ENCODE results near the gene COMMD2. TPM values are rescaled to one million over a fixed set of nuclear protein-coding genes. Genes with fewer than 3 reads are reported as not detected.
A peak's percentile ranks its signal among the peaks of the same experiment; 100 is the strongest.

The COMMD2 gene
- total RNA-seq, 1 experiment from 2014 or later: 53.3 TPM

DNA sequence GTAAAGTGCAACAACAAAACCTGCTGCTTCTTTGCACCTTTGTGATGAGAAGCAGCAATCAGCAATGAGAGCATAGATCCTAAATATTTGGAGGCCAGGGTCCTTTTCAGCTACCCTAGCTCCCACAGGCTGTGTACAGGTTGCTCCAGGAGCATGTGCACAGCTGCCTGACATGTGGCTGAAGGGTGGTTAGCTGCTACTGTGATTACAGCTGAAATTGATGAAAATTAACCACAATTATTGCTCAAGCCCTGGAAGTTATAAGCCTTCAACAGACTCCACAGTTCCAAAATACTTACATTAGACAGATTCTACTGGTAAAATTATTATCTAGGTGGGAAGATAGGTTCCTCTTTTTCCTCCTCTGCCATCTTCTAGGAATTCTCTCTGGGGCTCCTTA lies 28.5 kb downstream of the COMMD2 start:
- H3K9me3 ChIP-seq: peaks cover 8% of the 10 kb centered on the region
- H3K4me3 ChIP-seq: no peak overlapping the region
- peaks cover 2% of the 10 kb centered on the region; the same call in 1 of the 2 replicates for H3K36me3 ChIP-seq
- H3K27me3 ChIP-seq: no peaks in the 10 kb centered on the region
- DNase-seq: no peak

DNA sequence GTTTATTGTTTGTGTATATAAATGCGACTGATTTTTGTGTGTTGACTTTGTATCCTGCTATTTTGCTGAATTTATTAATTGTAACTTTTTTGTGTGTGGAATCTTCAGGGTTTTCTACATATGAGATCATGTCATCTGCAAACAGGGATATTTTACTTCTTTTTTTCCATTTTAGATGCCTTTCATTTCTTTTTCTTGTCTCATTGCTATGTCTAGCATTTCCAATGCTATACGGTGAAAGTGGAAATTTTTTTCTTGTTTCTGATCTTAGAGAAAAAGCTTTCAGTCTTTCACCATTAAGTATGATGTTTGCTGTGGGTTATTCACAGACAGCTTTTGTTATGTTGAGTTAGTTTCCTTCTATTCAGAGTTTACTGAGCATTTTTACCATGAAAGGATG lies 31.4 kb downstream of the COMMD2 start:
- Histone ChIP-seq H3K4me3 (no peak overlapping the region), H3K36me3 (peaks cover 2% of the 10 kb centered on the region; the same call in 1 of the 2 replicates), H3K9me3 (peaks cover 8% of the 10 kb centered on the region), H3K27me3 (no peaks in the 10 kb centered on the region)
- no peak for DNase-seq

DNA sequence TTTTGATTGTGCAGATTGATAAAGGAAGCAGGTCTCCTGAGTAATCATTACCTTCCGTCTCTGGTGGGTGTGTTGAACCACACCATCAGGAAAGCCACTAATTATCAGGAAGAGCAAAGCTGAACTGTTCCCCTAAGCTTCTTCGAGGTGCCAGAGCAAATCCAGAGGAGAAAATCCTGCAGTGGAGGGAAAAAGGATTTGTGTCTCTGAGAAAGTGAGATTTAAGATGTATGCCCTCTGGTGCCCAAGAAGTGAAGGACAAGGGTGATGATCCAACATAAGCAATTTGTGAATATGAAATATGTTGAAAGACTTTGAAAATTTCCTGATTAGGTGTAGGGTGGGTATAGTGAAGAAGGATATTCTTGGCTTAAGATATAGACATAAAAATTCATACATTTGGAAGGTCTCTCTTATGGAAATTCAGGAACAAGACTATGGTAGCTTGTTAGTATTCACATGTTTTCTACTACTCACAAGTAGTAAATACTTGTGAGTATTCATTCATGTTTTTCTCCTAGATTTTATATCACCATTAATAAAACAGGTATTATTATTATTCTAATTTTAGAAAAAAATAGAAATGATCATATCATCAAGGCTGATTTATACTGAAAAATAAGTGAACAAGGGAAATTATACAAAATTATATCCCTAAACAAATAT lies 34.8 kb downstream of the COMMD2 start:
- Histone ChIP-seq H3K36me3 (peaks cover 2% of the 10 kb centered on the region; the same call in 1 of the 2 replicates), H3K4me3 (no peak overlapping the region), H3K9me3 (peaks cover 8% of the 10 kb centered on the region), H3K27me3 (no peaks in the 10 kb centered on the region)
- peak; percentile 45 for DNase-seq

DNA sequence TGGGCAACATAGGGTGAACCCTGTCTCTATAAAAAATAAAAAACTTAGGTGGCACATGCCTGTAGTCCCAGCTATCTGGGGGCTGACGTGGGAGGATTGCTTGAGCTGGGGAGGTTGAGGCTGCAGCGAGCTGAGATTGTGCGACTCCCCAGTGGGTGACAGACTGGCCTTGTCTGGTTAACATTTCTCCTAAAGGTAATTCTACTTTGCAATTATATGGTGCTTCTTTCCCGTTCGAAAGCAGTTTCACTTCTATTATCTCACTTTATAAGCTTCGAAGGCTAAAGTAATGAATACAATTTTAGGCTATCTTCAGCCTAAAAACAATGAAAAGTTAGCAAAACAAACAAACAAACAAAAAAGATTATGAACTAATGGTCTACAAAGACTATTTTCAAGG lies 35.3 kb downstream of the COMMD2 start:
- H3K9me3 ChIP-seq: peaks cover 8% of the 10 kb centered on the region
- DNase-seq: no peak
- H3K27me3 ChIP-seq: no peaks in the 10 kb centered on the region
- no peak overlapping the region for H3K4me3 ChIP-seq
- H3K36me3 ChIP-seq: peaks cover 2% of the 10 kb centered on the region; the same call in 1 of the 2 replicates

DNA sequence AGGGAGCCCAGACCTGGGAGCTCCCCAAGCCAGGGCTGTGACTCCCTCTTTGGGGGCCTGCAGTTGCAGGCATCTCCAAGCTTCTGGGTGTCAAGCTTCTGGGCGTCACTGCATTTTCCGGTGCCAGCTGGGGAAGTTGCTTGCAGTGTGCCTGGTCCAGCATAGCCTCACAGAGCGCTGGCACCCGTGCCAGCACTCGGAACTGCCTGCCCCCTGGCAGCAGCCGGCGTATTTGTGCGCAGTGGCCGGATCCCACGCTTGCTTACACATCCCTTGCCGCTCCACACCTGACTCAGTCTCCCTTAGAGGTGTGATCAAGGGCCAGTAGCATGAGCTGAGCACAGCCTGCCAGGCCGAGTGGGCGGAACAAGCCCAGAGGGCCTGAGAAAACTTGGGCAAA lies 37.0 kb downstream of the COMMD2 start:
- H3K36me3 ChIP-seq: no peaks in the 10 kb centered on the region
- H3K9me3 ChIP-seq: no peaks in the 10 kb centered on the region
- H3K4me3 ChIP-seq: no peak overlapping the region
- DNase-seq: no peak
- no peaks in the 10 kb centered on the region for H3K27me3 ChIP-seq

DNA sequence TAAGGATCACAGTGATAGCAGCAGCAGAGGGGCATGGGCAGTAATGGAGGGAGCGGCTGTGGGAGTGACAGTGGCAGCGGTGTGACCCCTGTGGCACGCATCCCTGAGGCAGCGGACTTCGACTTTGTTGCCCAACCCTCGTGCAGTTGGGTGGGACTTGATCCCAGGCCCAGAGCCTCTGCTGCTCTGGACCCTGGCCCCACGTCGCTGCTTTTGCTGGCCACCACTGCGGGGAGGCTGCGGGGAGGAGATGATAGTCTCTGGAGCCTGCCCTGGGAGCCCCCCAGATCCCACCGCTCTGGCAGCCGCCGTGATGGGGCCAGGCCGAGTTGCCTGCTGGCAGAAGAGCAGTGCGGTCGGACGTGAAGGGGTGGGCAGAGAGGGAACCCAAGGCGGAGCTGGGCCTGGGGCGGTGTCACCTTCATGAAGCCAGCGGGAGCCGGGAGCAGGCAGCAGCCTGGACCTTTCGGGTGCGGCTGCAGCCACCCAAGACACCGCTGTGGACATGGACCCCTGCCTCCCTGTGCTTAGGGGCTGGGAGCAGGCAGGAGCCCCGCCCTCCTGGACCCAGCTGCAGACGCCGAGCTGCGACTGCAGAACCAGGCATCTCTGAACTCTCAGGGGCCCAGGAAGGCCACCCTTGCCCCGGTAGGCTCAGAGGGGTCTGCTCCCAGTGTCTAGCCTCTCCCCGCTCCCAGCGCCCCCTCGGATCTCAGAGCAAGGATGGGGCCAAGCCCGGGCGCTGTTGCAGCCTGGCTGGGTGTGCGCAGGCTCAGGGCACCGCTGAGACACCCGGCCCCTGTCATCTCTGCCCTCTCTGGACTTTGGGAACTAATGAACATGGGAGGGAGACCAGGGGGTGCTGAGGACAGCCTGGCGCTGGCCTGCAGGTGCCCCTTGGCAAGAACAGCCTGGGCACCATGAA lies 38.3 kb downstream of the COMMD2 start:
- no peaks in the 10 kb centered on the region for H3K9me3 ChIP-seq
- DNase-seq: no peak
- H3K4me3 ChIP-seq: no peak overlapping the region
- no peaks in the 10 kb centered on the region for H3K36me3 ChIP-seq
- H3K27me3 ChIP-seq: no peaks in the 10 kb centered on the region

DNA sequence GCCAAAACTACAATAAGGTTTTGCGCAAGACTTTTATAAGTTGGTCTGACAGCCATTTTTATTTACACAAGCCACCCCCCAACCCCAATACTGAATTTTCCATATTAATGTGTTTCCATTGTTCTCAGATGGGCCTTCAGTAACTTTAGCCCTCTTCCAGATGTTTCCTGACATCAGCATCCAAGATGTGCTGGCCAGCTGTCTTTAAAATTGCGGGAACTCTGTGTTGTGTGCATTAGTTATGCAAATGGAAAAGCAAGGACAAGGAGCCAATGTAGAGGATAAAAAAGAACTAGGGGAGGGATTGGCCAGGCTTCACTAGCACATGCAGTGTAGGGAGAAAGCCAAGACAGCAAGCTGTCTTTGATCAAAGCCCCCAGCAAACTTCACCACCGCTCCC lies 45.4 kb downstream of the COMMD2 start:
- DNase-seq: no peak
- Histone ChIP-seq H3K9me3 (no peaks in the 10 kb centered on the region), H3K4me3 (no peak overlapping the region), H3K27me3 (no peaks in the 10 kb centered on the region), H3K36me3 (peaks cover 4% of the 10 kb centered on the region; the same call in 1 of the 2 replicates)

DNA sequence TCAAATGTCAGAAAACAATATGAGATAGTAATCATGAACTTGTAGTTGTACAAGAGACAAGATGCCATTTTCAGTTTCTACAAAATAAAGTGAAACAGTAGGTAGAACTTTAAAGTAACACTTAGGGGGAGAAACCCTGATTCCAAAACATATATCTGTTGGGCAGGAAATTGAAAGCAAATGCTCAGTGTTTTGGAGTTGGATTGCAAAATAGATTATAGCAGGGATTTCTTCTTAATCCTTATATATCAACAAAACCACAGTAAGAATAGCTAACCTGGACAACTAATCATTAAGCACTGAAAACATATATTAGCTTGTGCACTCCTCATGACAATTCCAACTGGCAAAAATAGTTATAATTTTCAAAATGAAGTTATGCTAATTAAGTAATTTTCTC lies 46.9 kb downstream of the COMMD2 start:
- H3K36me3 ChIP-seq: peaks cover 4% of the 10 kb centered on the region; the same call in 1 of the 2 replicates
- no peaks in the 10 kb centered on the region for H3K27me3 ChIP-seq
- no peaks in the 10 kb centered on the region for H3K9me3 ChIP-seq
- no peak overlapping the region for H3K4me3 ChIP-seq
- DNase-seq: no peak

DNA sequence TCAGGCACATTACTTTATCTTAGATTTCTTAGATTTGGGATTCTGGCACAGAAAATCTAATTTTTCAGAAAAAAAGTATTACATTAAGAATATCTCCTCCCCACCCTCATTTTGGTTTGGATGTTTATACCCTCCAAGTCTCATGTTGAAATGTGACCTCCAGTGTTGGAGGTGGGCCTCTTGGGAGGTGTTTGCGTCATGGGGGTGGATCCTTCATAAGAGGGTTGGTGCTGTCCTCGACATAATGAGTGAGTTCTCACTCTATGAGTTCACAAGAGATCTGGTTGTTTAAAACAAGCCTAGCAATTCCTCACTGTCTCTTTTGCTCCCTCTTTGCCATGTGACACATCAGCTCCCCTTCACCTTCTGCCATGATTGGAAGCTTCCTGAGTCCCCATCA lies 48.8 kb downstream of the COMMD2 start:
- H3K4me3 ChIP-seq: no peak overlapping the region
- peaks cover 4% of the 10 kb centered on the region; the same call in 1 of the 2 replicates for H3K36me3 ChIP-seq
- peaks cover 6% of the 10 kb centered on the region for H3K9me3 ChIP-seq
- H3K27me3 ChIP-seq: no peaks in the 10 kb centered on the region
- DNase-seq: no peak

DNA sequence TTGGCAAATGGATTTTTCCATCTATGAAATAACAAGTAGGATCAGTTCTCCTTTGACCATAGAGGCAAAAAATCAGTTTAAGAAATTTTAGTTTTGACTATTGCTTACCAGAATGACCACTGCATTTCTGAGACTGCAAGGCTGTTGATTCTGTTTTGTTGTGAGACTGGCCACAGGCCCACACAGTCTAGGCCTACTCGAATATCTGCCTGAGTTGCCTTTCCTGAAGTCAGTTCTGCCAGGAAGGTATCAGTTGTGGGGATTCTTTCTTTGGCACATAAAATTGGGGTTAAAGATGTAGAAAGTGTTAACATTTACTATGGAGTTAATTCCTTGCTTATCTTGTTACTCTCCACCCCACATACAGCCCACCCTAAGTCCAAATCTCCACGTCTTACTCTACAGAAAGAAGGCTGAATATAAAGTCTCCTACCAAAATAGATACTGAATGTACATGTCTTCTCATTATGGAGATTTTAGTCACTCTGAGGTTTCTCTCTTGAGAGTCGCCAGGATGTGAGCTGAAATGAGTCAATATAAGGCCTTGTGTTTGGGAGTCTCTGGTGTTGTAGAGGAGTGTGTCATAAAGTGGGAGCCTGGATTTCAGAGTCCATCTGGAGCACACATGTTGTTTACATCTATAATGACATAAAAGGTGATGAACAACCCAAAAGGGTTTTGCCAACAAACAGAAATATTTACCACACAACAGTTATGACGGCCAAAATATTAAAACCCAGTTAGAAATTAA lies 49.4 kb downstream of the COMMD2 start:
- Histone ChIP-seq H3K9me3 (peaks cover 9% of the 10 kb centered on the region), H3K4me3 (no peak overlapping the region), H3K27me3 (no peaks in the 10 kb centered on the region), H3K36me3 (peaks cover 4% of the 10 kb centered on the region; the same call in 1 of the 2 replicates)
- DNase-seq: peak; percentile 44

DNA sequence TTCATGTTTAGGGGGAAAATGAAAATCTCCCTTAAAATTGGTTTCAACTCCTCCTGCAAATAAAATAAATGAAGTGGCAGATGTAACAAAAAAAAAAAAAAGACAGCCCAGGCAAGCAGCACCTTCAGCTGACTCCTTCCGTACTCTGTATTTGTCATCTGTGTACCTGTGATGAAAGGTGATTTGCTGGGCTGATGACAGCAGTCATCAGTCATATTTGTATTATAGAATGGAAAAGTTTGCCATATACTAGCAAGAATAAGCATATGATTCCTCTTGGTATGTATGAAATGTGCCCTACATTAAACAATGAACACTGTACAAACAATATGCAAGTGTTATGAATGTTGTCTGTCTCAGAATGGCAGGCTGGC lies 50.3 kb downstream of the COMMD2 start:
- no peak for DNase-seq
- H3K36me3 ChIP-seq: peaks cover 4% of the 10 kb centered on the region; the same call in 1 of the 2 replicates
- no peak overlapping the region for H3K4me3 ChIP-seq
- H3K27me3 ChIP-seq: no peaks in the 10 kb centered on the region
- peaks cover 9% of the 10 kb centered on the region for H3K9me3 ChIP-seq

DNA sequence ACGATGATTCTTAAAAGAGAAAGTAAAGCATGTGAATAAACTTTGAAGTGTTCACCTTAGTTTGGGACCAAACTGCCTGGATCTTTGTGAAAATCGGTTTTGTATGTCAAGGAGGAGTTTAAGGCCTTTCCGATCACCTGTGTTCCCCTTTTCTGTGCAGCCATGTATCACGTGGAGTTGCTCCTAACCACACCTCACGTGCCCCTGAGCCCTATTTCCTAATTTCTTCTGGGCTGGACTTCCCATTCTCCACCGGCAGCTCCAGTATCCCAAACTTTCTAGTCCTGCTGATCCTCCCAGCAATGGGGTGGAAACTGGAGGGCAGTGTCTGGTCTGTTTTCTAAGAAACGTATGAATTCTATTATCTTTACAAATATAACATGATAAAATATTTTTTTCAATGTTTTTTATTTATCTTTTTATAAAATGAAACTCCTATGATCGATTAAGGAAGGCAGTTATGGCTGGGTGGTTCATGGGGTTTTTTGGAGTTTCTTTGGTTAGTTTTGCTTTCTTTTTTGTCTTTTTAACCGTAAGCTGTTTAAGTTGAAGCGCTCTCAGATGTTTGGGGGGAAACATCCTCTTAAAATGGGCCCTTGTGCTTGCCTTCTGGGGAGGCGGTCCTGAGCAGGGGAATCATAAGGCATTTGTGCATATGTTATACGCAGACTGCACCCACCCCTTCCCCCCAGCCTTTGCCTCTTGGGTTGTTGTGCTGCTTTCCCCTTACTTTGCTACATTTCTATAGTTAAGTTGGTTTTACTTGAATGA lies 50.9 kb downstream of the COMMD2 start:
- Histone ChIP-seq H3K36me3 (peaks cover 4% of the 10 kb centered on the region; the same call in 1 of the 2 replicates), H3K27me3 (no peaks in the 10 kb centered on the region), H3K4me3 (peak overlapping the region; percentile 2; the same call in 1 of the 2 replicates), H3K9me3 (peaks cover 9% of the 10 kb centered on the region)
- peak; percentile 34 for DNase-seq

Other genes with a start within 250 kb of the COMMD2 start
- gene WWTR1, start 94.5 kb downstream of the COMMD2 start, total RNA-seq (2014; rRNA removed; shearing (Covaris generic); ENCODE audit: low replicate concordance): 51.3 and 93.0 TPM in 2 replicates
- not detected in 2 replicates for gene ANKUB1, start 40.1 kb upstream of the COMMD2 start, total RNA-seq (2014; rRNA removed; shearing (Covaris generic); ENCODE audit: low replicate concordance)
- gene RNF13, start 60.7 kb upstream of the COMMD2 start, total RNA-seq (2014; rRNA removed; shearing (Covaris generic); ENCODE audit: low replicate concordance): 56.9 and 72.6 TPM in 2 replicates
- 493 and 609 TPM in 2 replicates for gene PFN2, start 218.4 kb upstream of the COMMD2 start, total RNA-seq (2014; rRNA removed; shearing (Covaris generic); ENCODE audit: low replicate concordance)

All from MG63 (cell line).